HEK293 (cell line): Measurements from ENCODE around the gene HEPACAM2.

Experiments used
- CTCF ChIA-PET: fragments of 350-600 bp; formaldehyde crosslinking; extraction: SDS; loops from one replicate; lab custom pipeline; 2021; ENCODE audit warnings: antibody characterized with exemption; lab: Yijun Ruan, JAX
- POLR2A ChIA-PET: fragments of 300-600 bp; formaldehyde crosslinking; extraction: SDS; loops from one replicate; lab custom pipeline; 2020; ENCODE audit warnings: antibody characterized with exemption, inconsistent platforms; lab: Yijun Ruan, JAX
- H3K27ac ChIP-seq: fragments of 200-500 bp; sonication (Bioruptor generic); 2 replicates; pipeline ENCODE4 v1.5.1; 2014; ENCODE audit warnings: low read depth, low read length, control low read depth, inconsistent platforms; ENCODE audit errors: extremely low read depth
- H3K36me3 ChIP-seq, 2 experiments: fragments of 200-500 bp in 1 of 2; sonication (Bioruptor generic) in 1 of 2; 1 replicate in 1 of 2; 2 replicates in 1 of 2; pipeline ENCODE4 v1.5.1; 2014 to 2017; ENCODE audit warnings: inconsistent platforms in 2 of 2, low read length in 2 of 2; ENCODE audit not compliant: control insufficient read depth in 2 of 2, insufficient read depth in 1 of 2
- H3K4me1 ChIP-seq: fragments of 200-500 bp; sonication (Bioruptor generic); 2 replicates; pipeline ENCODE4 v1.5.1; 2014; ENCODE audit warnings: mild to moderate bottlenecking, low read length, inconsistent platforms; ENCODE audit not compliant: control insufficient read depth, insufficient read depth
- H3K4me3 ChIP-seq: 2 replicates; pipeline ENCODE4 v1.5.1; 2011; ENCODE audit warnings: low read depth, mild to moderate bottlenecking, control low read depth, low read length, moderate library complexity
- H3K9me3 ChIP-seq: fragments of 200-500 bp; sonication (Bioruptor generic); 2 replicates; pipeline ENCODE4 v1.5.1; 2014; ENCODE audit warnings: low read depth, low read length, inconsistent platforms; ENCODE audit not compliant: control insufficient read depth, insufficient read depth
- GLI2 ChIP-seq: fragments of 450-650 bp; formaldehyde crosslinking; IDR thresholded peaks from 2 replicates; pipeline ENCODE4; 2017; ENCODE audit warnings: missing biosample characterization, missing genetic modification characterization, low read depth, borderline replicate concordance
- GLI4 ChIP-seq: fragments of 450-650 bp; formaldehyde crosslinking; IDR thresholded peaks from 2 replicates; pipeline ENCODE4 v1.5.1; 2016; ENCODE audit warnings: missing biosample characterization, missing genetic modification characterization
- GLIS2 ChIP-seq: fragments of 450-650 bp; formaldehyde crosslinking; IDR thresholded peaks from 2 replicates; pipeline ENCODE4 v1.5.1; 2016; ENCODE audit warnings: missing biosample characterization, missing genetic modification characterization
- HOXD13 ChIP-seq: sonication (generic); formaldehyde crosslinking; IDR thresholded peaks from 2 replicates; pipeline ENCODE4 v1.8.0; 2022; ENCODE audit warnings: missing genetic modification reagents, borderline replicate concordance
- KLF7 ChIP-seq: fragments of 450-650 bp; formaldehyde crosslinking; IDR thresholded peaks from 2 replicates; pipeline ENCODE4 v1.5.1; 2016; ENCODE audit warnings: missing biosample characterization, missing genetic modification characterization, borderline replicate concordance
- OVOL3 ChIP-seq: fragments of 450-650 bp; formaldehyde crosslinking; IDR thresholded peaks from 2 replicates; pipeline ENCODE4 v1.5.1; 2016; ENCODE audit warnings: missing biosample characterization, missing genetic modification characterization
- RBAK ChIP-seq: fragments of 450-650 bp; formaldehyde crosslinking; IDR thresholded peaks from 2 replicates; pipeline ENCODE4 v1.5.1; 2016; ENCODE audit warnings: missing biosample characterization, missing genetic modification characterization
- SP3 ChIP-seq: fragments of 450-650 bp; formaldehyde crosslinking; IDR thresholded peaks from 2 replicates; pipeline ENCODE4 v1.5.1; 2016; ENCODE audit warnings: missing biosample characterization, missing genetic modification characterization
- ZBTB21 ChIP-seq: fragments of 450-650 bp; formaldehyde crosslinking; IDR thresholded peaks from 2 replicates; pipeline ENCODE4 v1.5.1; 2017; ENCODE audit warnings: missing biosample characterization, missing genetic modification characterization
- ZFP37 ChIP-seq: fragments of 450-650 bp; formaldehyde crosslinking; IDR thresholded peaks from 2 replicates; pipeline ENCODE4 v1.5.1; 2016; ENCODE audit warnings: missing biosample characterization, missing genetic modification characterization
- ZIC2 ChIP-seq: fragments of 450-650 bp; formaldehyde crosslinking; IDR thresholded peaks from 2 replicates; pipeline ENCODE4 v1.5.1; 2016; ENCODE audit warnings: missing biosample characterization, missing genetic modification characterization
- ZNF132 ChIP-seq: fragments of 450-650 bp; formaldehyde crosslinking; IDR thresholded peaks from 2 replicates; pipeline ENCODE4 v1.5.1; 2017; ENCODE audit warnings: missing biosample characterization, missing genetic modification characterization, borderline replicate concordance
- ZNF146 ChIP-seq: fragments of 450-650 bp; formaldehyde crosslinking; IDR thresholded peaks from 2 replicates; pipeline ENCODE4 v1.5.1; 2016; ENCODE audit warnings: missing biosample characterization, missing genetic modification characterization
- ZNF157 ChIP-seq: fragments of 450-650 bp; formaldehyde crosslinking; IDR thresholded peaks from 2 replicates; pipeline ENCODE4 v1.5.1; 2016; ENCODE audit warnings: missing biosample characterization, missing genetic modification characterization
- ZNF202 ChIP-seq: fragments of 450-650 bp; formaldehyde crosslinking; IDR thresholded peaks from 2 replicates; pipeline ENCODE4 v1.5.1; 2016; ENCODE audit warnings: missing biosample characterization, missing genetic modification characterization, borderline replicate concordance
- ZNF211 ChIP-seq: fragments of 450-650 bp; formaldehyde crosslinking; IDR thresholded peaks from 2 replicates; pipeline ENCODE4 v1.5.1; 2016; ENCODE audit warnings: low read depth, missing biosample characterization, missing genetic modification characterization
- ZNF37A ChIP-seq: fragments of 450-650 bp; IDR thresholded peaks from 2 replicates; pipeline ENCODE4 v1.5.1; 2018; ENCODE audit warnings: missing biosample characterization, missing genetic modification characterization
- ZNF426 ChIP-seq: fragments of 450-650 bp; formaldehyde crosslinking; IDR thresholded peaks from 2 replicates; pipeline ENCODE4 v1.5.1; 2017; ENCODE audit warnings: missing biosample characterization, missing genetic modification characterization, mild to moderate bottlenecking, inconsistent platforms, moderate library complexity
- ZNF600 ChIP-seq: fragments of 450-650 bp; formaldehyde crosslinking; IDR thresholded peaks from 2 replicates; pipeline ENCODE4 v1.5.1; 2016; ENCODE audit warnings: missing biosample characterization, missing genetic modification characterization
- ZXDB ChIP-seq: fragments of 450-650 bp; formaldehyde crosslinking; IDR thresholded peaks from 2 replicates; pipeline ENCODE4 v1.5.1; 2016; ENCODE audit warnings: missing biosample characterization, missing genetic modification characterization
- TF ChIP-seq, protein P1 (sequence below): fragments of 450-650 bp; formaldehyde crosslinking; IDR thresholded peaks from 2 replicates; pipeline ENCODE4 v1.5.1; 2016; ENCODE audit warnings: missing biosample characterization, missing genetic modification characterization
- TF ChIP-seq, protein P2 (sequence below): fragments of 450-650 bp; formaldehyde crosslinking; conservative IDR thresholded peaks from 2 replicates; pipeline ENCODE4 v1.5.1; 2016; ENCODE audit warnings: low read depth, missing biosample characterization, missing genetic modification characterization
- TF ChIP-seq, protein P3 (sequence below): fragments of 450-650 bp; formaldehyde crosslinking; IDR thresholded peaks from 2 replicates; pipeline ENCODE4 v1.5.1; 2016; ENCODE audit warnings: missing biosample characterization, missing genetic modification characterization
- TF ChIP-seq, protein P4 (sequence below): fragments of 450-650 bp; formaldehyde crosslinking; IDR thresholded peaks from 2 replicates; pipeline ENCODE4 v1.5.1; 2016; ENCODE audit warnings: missing biosample characterization, missing genetic modification characterization
- TF ChIP-seq, protein P5 (sequence below): fragments of 450-650 bp; formaldehyde crosslinking; IDR thresholded peaks from 2 replicates; pipeline ENCODE4 v1.5.1; 2016; ENCODE audit warnings: missing biosample characterization, missing genetic modification characterization

HEPACAM2 gene

DNA sequence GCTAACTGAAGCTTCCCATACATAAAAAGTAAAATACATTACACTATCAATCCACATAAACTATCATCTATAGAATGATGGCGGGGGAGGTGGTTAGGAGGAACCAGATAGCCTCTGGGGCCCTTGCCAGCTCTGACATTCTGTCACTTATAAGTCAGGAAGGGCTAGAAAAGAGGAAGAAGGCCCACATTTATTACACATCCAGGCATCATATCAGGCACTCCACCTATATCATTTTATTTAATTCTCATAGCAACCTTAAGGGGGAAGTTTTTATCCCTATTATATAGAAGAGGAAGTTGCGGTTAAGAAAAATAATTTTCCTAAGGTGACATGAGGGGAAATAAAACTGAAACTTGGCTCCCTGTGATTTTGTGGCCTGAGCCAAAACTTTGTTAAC lies 29.9 kb downstream of the HEPACAM2 start (continued):
- no peak for TF ChIP-seq ZNF202 (tag by site-specific recombination)
- TF ChIP-seq HOXD13 (CRISPR knock-in tag) = no peak
- no peak for TF ChIP-seq GLI4 (tag by site-specific recombination)
- no peak for TF ChIP-seq GLI2 (tag by site-specific recombination)
- no peak for TF ChIP-seq RBAK
- no peak for TF ChIP-seq ZNF37A (tag by site-specific recombination)
- no peak for TF ChIP-seq GLIS2

DNA sequence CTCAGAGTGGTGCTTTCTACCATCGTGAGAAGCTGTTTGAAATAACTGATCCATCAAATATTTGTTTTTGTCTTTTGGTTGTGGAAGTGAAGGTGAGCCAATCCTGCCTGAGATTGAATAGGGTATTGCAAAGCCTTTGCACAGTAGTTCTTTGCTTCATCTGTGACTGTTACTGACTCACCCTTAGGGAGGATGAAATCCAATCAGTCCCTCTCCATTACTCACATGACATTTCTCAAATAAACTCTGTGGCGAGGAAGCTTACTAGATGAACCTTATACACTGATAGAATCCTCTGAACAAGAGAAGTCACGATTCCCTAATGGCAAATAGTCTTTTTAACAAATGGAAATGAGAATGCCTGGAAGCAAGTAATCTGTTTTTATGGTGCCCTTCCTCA lies 31.9 kb downstream of the HEPACAM2 start:
- Histone ChIP-seq H3K4me1 (no peaks in the 10 kb centered on the region), H3K27ac (no peak overlapping the region), H3K4me3 (no peak overlapping the region), H3K9me3 (no peaks in the 10 kb centered on the region), H3K36me3 (no peaks in the 10 kb centered on the region)
- TF ChIP-seq ZFP37 (no peak), ZNF157 (no peak), KLF7 (no peak), ZNF37A (tag by site-specific recombination) (no peak), ZXDB (tag by site-specific recombination) (no peak), ZIC2 (tag by site-specific recombination) (no peak), ZNF426 (tag by site-specific recombination) (no peak), ZBTB21 (tag by site-specific recombination) (no peak), GLI2 (tag by site-specific recombination) (no peak), ZNF146 (tag by site-specific recombination) (no peak), ZNF600 (no peak), ZNF211 (no peak), SP3 (tag by site-specific recombination) (no peak), ZNF132 (no peak), OVOL3 (no peak)
- TF ChIP-seq, protein P1, sequence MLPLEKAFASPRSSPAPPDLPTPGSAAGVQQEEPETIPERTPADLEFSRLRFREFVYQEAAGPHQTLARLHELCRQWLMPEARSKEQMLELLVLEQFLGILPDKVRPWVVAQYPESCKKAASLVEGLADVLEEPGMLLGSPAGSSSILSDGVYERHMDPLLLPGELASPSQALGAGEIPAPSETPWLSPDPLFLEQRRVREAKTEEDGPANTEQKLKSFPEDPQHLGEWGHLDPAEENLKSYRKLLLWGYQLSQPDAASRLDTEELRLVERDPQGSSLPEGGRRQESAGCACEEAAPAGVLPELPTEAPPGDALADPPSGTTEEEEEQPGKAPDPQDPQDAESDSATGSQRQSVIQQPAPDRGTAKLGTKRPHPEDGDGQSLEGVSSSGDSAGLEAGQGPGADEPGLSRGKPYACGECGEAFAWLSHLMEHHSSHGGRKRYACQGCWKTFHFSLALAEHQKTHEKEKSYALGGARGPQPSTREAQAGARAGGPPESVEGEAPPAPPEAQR (tag by site-specific recombination) = no peak
- TF ChIP-seq, protein P2, sequence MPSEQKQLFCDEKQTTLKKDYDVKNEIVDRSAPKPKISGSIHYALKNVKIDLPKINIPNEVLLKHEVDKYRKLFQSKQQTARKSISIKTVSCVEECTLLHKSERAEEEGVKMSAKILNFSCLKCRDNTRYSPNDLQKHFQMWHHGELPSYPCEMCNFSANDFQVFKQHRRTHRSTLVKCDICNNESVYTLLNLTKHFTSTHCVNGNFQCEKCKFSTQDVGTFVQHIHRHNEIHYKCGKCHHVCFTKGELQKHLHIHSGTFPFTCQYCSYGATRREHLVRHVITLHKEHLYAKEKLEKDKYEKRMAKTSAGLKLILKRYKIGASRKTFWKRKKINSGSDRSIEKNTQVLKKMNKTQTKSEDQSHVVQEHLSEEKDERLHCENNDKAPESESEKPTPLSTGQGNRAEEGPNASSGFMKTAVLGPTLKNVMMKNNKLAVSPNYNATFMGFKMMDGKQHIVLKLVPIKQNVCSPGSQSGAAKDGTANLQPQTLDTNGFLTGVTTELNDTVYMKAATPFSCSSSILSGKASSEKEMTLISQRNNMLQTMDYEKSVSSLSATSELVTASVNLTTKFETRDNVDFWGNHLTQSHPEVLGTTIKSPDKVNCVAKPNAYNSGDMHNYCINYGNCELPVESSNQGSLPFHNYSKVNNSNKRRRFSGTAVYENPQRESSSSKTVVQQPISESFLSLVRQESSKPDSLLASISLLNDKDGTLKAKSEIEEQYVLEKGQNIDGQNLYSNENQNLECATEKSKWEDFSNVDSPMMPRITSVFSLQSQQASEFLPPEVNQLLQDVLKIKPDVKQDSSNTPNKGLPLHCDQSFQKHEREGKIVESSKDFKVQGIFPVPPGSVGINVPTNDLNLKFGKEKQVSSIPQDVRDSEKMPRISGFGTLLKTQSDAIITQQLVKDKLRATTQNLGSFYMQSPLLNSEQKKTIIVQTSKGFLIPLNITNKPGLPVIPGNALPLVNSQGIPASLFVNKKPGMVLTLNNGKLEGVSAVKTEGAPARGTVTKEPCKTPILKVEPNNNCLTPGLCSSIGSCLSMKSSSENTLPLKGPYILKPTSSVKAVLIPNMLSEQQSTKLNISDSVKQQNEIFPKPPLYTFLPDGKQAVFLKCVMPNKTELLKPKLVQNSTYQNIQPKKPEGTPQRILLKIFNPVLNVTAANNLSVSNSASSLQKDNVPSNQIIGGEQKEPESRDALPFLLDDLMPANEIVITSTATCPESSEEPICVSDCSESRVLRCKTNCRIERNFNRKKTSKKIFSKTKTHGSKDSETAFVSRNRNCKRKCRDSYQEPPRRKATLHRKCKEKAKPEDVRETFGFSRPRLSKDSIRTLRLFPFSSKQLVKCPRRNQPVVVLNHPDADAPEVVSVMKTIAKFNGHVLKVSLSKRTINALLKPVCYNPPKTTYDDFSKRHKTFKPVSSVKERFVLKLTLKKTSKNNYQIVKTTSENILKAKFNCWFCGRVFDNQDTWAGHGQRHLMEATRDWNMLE (tag by site-specific recombination) = no peak
- TF ChIP-seq, protein P3, sequence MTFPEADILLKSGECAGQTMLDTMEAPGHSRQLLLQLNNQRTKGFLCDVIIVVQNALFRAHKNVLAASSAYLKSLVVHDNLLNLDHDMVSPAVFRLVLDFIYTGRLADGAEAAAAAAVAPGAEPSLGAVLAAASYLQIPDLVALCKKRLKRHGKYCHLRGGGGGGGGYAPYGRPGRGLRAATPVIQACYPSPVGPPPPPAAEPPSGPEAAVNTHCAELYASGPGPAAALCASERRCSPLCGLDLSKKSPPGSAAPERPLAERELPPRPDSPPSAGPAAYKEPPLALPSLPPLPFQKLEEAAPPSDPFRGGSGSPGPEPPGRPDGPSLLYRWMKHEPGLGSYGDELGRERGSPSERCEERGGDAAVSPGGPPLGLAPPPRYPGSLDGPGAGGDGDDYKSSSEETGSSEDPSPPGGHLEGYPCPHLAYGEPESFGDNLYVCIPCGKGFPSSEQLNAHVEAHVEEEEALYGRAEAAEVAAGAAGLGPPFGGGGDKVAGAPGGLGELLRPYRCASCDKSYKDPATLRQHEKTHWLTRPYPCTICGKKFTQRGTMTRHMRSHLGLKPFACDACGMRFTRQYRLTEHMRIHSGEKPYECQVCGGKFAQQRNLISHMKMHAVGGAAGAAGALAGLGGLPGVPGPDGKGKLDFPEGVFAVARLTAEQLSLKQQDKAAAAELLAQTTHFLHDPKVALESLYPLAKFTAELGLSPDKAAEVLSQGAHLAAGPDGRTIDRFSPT = no peak
- TF ChIP-seq, protein P4, sequence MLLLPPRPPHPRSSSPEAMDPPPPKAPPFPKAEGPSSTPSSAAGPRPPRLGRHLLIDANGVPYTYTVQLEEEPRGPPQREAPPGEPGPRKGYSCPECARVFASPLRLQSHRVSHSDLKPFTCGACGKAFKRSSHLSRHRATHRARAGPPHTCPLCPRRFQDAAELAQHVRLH (tag by site-specific recombination) = no peak
- TF ChIP-seq, protein P5, sequence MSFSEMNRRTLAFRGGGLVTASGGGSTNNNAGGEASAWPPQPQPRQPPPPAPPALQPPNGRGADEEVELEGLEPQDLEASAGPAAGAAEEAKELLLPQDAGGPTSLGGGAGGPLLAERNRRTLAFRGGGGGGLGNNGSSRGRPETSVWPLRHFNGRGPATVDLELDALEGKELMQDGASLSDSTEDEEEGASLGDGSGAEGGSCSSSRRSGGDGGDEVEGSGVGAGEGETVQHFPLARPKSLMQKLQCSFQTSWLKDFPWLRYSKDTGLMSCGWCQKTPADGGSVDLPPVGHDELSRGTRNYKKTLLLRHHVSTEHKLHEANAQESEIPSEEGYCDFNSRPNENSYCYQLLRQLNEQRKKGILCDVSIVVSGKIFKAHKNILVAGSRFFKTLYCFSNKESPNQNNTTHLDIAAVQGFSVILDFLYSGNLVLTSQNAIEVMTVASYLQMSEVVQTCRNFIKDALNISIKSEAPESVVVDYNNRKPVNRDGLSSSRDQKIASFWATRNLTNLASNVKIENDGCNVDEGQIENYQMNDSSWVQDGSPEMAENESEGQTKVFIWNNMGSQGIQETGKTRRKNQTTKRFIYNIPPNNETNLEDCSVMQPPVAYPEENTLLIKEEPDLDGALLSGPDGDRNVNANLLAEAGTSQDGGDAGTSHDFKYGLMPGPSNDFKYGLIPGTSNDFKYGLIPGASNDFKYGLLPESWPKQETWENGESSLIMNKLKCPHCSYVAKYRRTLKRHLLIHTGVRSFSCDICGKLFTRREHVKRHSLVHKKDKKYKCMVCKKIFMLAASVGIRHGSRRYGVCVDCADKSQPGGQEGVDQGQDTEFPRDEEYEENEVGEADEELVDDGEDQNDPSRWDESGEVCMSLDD (tag by site-specific recombination) = no peak
- ChIA-PET POLR2A (no interaction called here), CTCF (interaction anchor here (0.6 kb wide), 1 partner anchor 31 kb away, joined by 3 read pairs; no protein-coding TSS in a partner anchor)
